Measurements from ENCODE around the gene OR8A1. TPM values are rescaled to one million over a fixed set of nuclear protein-coding genes. Genes with fewer than 3 reads are reported as not detected.

OR8A1 gene
- total and polyA plus RNA-seq, 4 donors: not detected

- TF ChIP-seq REST (IDR thresholded peaks at IDR 0.05) (no peak), NR2F2 (IDR thresholded peaks at IDR 0.05) (no peak)
Observed at GRCh38 chr11:124597626-124598025, 27.8 kb downstream of the OR8A1 start (continued).

GRCh38 chr11:124600621-124601320, 31.0 kb downstream of the OR8A1 start:
- Histone ChIP-seq H3K9me3 (ENCODE audit: control insufficient read depth in 4 of 4, low read length in 3 of 4) (no peaks in the 10 kb centered on the region), H3K27ac (ENCODE audit: low read depth in 1 of 2, low read length in 2 of 2) (no peak overlapping the region), H3K27me3 (ENCODE audit: control insufficient read depth in 4 of 4, insufficient read depth in 4 of 4, low read length in 3 of 4) (no peaks in the 10 kb centered on the region), H3K9ac (ENCODE audit: low read depth in 1 of 2, low read length in 2 of 2) (no peak overlapping the region), H3K4me1 (ENCODE audit: control insufficient read depth in 4 of 4, insufficient read depth in 4 of 4, low read length in 3 of 4) (no peaks in the 10 kb centered on the region), H3K36me3 (ENCODE audit: control insufficient read depth in 4 of 4, insufficient read depth in 3 of 4, low read depth in 1 of 4, low read length in 3 of 4) (no peaks in the 10 kb centered on the region), H3K4me3 (ENCODE audit: low read depth in 1 of 3, low read length in 3 of 3) (no peak overlapping the region)
- WGBS: 63% methylated on average over 5 of the region's 5 CpGs
- DNase-seq (ENCODE audit: low spot score): no peak
- TF ChIP-seq YY1 (IDR thresholded peaks at IDR 0.05) (no peak), FOXA2 (IDR thresholded peaks at IDR 0.05) (no peak), MAX (IDR thresholded peaks at IDR 0.05) (no peak), REST (IDR thresholded peaks at IDR 0.05) (no peak), HNF4A (conservative IDR thresholded peaks at IDR 0.05) (no peak), ZBTB33 (IDR thresholded peaks at IDR 0.05) (no peak), RAD21 (IDR thresholded peaks at IDR 0.05) (no peak), CTCF (IDR thresholded peaks at IDR 0.05; ENCODE audit: low read depth, low read length, missing input control) (no peak), RXRA (IDR thresholded peaks at IDR 0.05) (no peak), ATF3 (IDR thresholded peaks at IDR 0.05) (no peak), HNF4G (IDR thresholded peaks at IDR 0.05) (no peak), TAF1 (conservative IDR thresholded peaks at IDR 0.05) (no peak), NR2F2 (IDR thresholded peaks at IDR 0.05) (no peak), GABPA (IDR thresholded peaks at IDR 0.05 in 1 of 2, conservative IDR thresholded peaks at IDR 0.05 in 1 of 2) (no peak), EGR1 (IDR thresholded peaks at IDR 0.05; ENCODE audit: low read depth in 2 of 2) (no peak), JUND (IDR thresholded peaks at IDR 0.05) (no peak), FOXA1 (IDR thresholded peaks at IDR 0.05) (no peak), SP1 (IDR thresholded peaks at IDR 0.05) (no peak)
